ENCODE data around the gene PRPF40A. TPM values are rescaled to one million over a fixed set of nuclear protein-coding genes. Genes with fewer than 3 reads are reported as not detected.

The PRPF40A gene
- total RNA-seq, 4 donors from 2014 or later: 66.4 to 109 (median 82.8) TPM

DNA sequence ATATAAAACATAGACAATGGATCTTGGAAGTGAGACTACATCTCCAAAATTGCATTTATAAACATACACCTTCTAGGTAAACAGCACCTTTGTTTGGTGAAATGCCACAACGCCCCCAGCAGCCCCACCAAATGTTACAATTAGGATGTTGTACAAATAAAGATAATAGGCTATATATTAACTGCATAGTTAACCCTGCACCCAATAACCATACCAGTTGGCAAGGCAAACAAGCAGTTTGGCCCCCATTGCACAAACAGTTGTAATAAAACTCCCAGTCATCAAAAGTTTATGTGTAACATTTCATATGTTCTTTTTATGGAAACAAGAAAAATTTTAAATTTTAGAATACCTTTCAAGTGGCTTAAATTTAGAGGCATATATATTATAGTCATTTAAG, 67.3 kb downstream of the PRPF40A start:
- Histone ChIP-seq H3K9me3 (no peaks in the 10 kb centered on the region), H3K4me3 (no peak overlapping the region), H3K27me3 (no peaks in the 10 kb centered on the region), H3K36me3 (peaks cover 26% of the 10 kb centered on the region), H3K4me1 (peaks cover 29% of the 10 kb centered on the region), H3K27ac (no peak overlapping the region)
- DNase-seq (ENCODE audit: low spot score in 2 of 2): no peak
- 96% methylated on average over 1 of the region's 1 CpG for WGBS
- no peak for TF ChIP-seq POLR2AphosphoS5 (IDR thresholded peaks at IDR 0.05)
- no peak for TF ChIP-seq EP300 (IDR thresholded peaks at IDR 0.05)
- no peak for TF ChIP-seq POLR2A (IDR thresholded peaks at IDR 0.05)
- no peak for TF ChIP-seq CTCF (IDR thresholded peaks at IDR 0.05)

DNA sequence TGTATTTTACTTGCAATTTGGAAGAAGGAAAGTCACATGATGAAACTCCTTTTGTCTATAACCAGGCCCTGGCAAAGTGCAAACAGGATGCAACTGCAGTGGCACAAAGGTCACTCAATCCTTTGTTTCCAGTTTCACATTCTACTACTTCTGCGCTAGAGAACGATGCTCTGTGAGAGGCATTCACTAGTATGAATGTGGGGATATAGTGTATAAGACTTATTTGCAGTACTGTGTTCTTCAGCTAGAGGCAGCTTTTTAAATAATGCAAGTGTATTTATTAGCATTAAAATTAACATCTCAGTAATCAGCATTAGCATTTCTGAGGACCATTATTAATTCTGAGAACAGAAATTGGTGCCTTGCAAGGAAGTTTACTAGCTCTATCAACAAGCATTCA, 68.9 kb downstream of the PRPF40A start:
- DNase-seq (ENCODE audit: low spot score in 2 of 2): no peak
- Histone ChIP-seq H3K4me3 (no peak overlapping the region), H3K36me3 (peaks cover 17% of the 10 kb centered on the region), H3K27me3 (no peaks in the 10 kb centered on the region), H3K27ac (no peak overlapping the region), H3K4me1 (peaks cover 29% of the 10 kb centered on the region), H3K9me3 (no peaks in the 10 kb centered on the region)
- TF ChIP-seq CTCF (IDR thresholded peaks at IDR 0.05) (no peak), POLR2AphosphoS5 (IDR thresholded peaks at IDR 0.05) (no peak), EP300 (IDR thresholded peaks at IDR 0.05) (no peak), POLR2A (IDR thresholded peaks at IDR 0.05) (no peak)
- WGBS: 27% methylated on average over 2 of the region's 2 CpGs

DNA sequence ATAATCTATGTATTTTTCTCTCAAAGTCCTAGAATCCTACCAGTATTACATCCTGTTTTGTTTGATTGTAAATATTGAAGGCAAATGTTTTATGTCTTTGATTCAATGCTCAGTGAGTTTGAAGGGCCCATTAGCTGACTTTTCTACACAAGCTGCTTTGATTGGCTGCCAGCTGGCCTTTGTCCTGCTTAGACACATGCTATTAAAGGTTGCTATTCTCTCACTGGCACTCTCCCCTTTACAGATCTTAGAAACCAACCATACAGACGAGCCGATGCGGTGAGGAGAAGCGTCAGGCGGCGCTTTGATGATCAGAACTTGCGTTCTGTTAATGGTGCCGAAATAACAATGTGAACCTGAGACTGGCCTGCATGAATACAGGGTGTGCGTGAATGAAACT, 69.7 kb downstream of the PRPF40A start:
- TF ChIP-seq POLR2A (IDR thresholded peaks at IDR 0.05) (no peak), EP300 (IDR thresholded peaks at IDR 0.05) (no peak), POLR2AphosphoS5 (IDR thresholded peaks at IDR 0.05) (no peak), CTCF (IDR thresholded peaks at IDR 0.05) (no peak)
- Histone ChIP-seq H3K27me3 (no peaks in the 10 kb centered on the region), H3K36me3 (peaks cover 18% of the 10 kb centered on the region), H3K4me3 (no peak overlapping the region), H3K4me1 (peaks cover 29% of the 10 kb centered on the region), H3K9me3 (no peaks in the 10 kb centered on the region), H3K27ac (no peak overlapping the region)
- peak in 1 of 2 donors; percentile 71 for DNase-seq (ENCODE audit: low spot score in 2 of 2)
- WGBS: 58% methylated on average over 9 of the region's 9 CpGs

DNA sequence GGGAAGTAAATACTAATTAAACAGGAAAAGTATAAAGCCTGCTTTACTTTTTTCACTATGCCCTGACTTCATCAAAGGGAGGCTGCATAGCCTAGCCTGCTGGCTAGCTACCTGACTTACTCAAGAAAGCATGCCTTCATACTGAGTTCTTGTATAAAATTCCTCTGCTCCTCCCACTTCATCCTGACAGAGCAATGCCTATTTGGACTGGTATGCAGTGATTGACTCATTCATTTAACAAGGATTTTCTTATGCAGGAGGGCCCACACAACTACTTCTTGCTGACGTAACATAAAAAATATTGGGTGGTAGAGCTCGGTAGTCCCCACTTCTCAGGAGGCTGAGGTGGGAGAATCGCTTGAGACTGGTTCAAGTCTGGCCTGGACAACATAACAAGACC, 70.5 kb downstream of the PRPF40A start:
- no peak overlapping the region for H3K4me3 ChIP-seq
- H3K27me3 ChIP-seq: no peaks in the 10 kb centered on the region
- no peak overlapping the region for H3K27ac ChIP-seq
- DNase-seq (ENCODE audit: low spot score in 2 of 2): no peak
- 54% methylated on average over 3 of the region's 3 CpGs for WGBS
- H3K4me1 ChIP-seq: peaks cover 29% of the 10 kb centered on the region
- TF ChIP-seq EP300 (IDR thresholded peaks at IDR 0.05): no peak
- no peak for TF ChIP-seq POLR2A (IDR thresholded peaks at IDR 0.05)
- no peak for TF ChIP-seq POLR2AphosphoS5 (IDR thresholded peaks at IDR 0.05)
- TF ChIP-seq CTCF (IDR thresholded peaks at IDR 0.05): no peak
- H3K9me3 ChIP-seq: no peaks in the 10 kb centered on the region
- H3K36me3 ChIP-seq: peaks cover 15% of the 10 kb centered on the region

- Histone ChIP-seq H3K36me3 (peaks cover 17% of the 10 kb centered on the region), H3K27me3 (no peaks in the 10 kb centered on the region), H3K27ac (no peak overlapping the region), H3K9me3 (no peaks in the 10 kb centered on the region), H3K4me1 (peaks cover 29% of the 10 kb centered on the region), H3K4me3 (no peak overlapping the region)
- 47% methylated on average over 4 of the region's 4 CpGs for WGBS
- TF ChIP-seq EP300 (IDR thresholded peaks at IDR 0.05): no peak
- no peak for TF ChIP-seq POLR2AphosphoS5 (IDR thresholded peaks at IDR 0.05)
- no peak for TF ChIP-seq POLR2A (IDR thresholded peaks at IDR 0.05)
- no peak for TF ChIP-seq CTCF (IDR thresholded peaks at IDR 0.05)
- no peak for DNase-seq (ENCODE audit: low spot score in 2 of 2)
Observed at GRCh38 chr2:152646264-152646663, 71.0 kb downstream of the PRPF40A start.
